GM23338 (cell line): ENCODE measurements around the gene SLIT1. TPM values are rescaled to one million over a fixed set of nuclear protein-coding genes. Genes with fewer than 3 reads are reported as not detected.

Experiments
- ATAC-seq: fragments of 200-7000 bp; cut with Tn5 transposase; 3 replicates; pipeline ENCODE4 v1.9.1; 2020
- DNase-seq: peaks from one replicate; pipeline ENCODE4 v3.0.0-alpha.2; 2015; ENCODE audit warnings: low spot score
- H2AFZ ChIP-seq: fragments of 200-600 bp; sonication (generic); 2 replicates; pipeline ENCODE4 v1.8.0; 2016; ENCODE audit warnings: antibody characterized with exemption, mild to moderate bottlenecking, moderate library complexity
- H3F3A ChIP-seq: fragments of 200-600 bp; sonication (generic); replicated peaks from 2 replicates; pipeline ENCODE4 v1.8.0; 2017; ENCODE audit warnings: antibody characterized with exemption, mixed run types, low read depth
- H3K27ac ChIP-seq: fragments of 200-600 bp; sonication (generic); 2 replicates; pipeline ENCODE4 v1.6.1; 2016; ENCODE audit warnings: low read depth
- H3K27me3 ChIP-seq: fragments of 200-600 bp; sonication (generic); 2 replicates; pipeline ENCODE4 v1.8.0; 2016; ENCODE audit warnings: mild to moderate bottlenecking, mixed run types, moderate library complexity; ENCODE audit not compliant: insufficient read depth
- H3K36me3 ChIP-seq: fragments of 200-600 bp; sonication (generic); 2 replicates; pipeline ENCODE4 v1.8.0; 2016; ENCODE audit warnings: mild to moderate bottlenecking; ENCODE audit not compliant: insufficient read depth
- H3K4me1 ChIP-seq: fragments of 200-600 bp; sonication (generic); 2 replicates; pipeline ENCODE4 v1.8.0; 2016; ENCODE audit warnings: mild to moderate bottlenecking, moderate library complexity; ENCODE audit not compliant: insufficient read depth
- H3K4me2 ChIP-seq: fragments of 200-600 bp; sonication (generic); 2 replicates; pipeline ENCODE4 v1.7.1; 2017; ENCODE audit warnings: mixed run types
- H3K4me3 ChIP-seq: fragments of 200-600 bp; sonication (generic); 2 replicates; pipeline ENCODE4 v1.6.1; 2016; ENCODE audit warnings: mixed run types
- H3K79me2 ChIP-seq: fragments of 200-600 bp; sonication (generic); replicated peaks from 2 replicates; pipeline ENCODE4 v1.8.0; 2017; ENCODE audit warnings: mild to moderate bottlenecking; ENCODE audit not compliant: insufficient read depth
- H3K9me2 ChIP-seq: fragments of 200-600 bp; sonication (generic); 2 replicates; pipeline ENCODE4 v1.8.0; 2017; ENCODE audit not compliant: insufficient read depth
- H4K20me1 ChIP-seq: fragments of 200-600 bp; sonication (generic); replicated peaks from 2 replicates; pipeline ENCODE4 v1.8.0; 2017; ENCODE audit warnings: mild to moderate bottlenecking; ENCODE audit not compliant: insufficient read depth
- H3K27ac Mint-ChIP-seq: 2 replicates; pipeline ENCODE4 v1.8.0; 2020; ENCODE audit warnings: inconsistent platforms, mild to moderate bottlenecking, moderate library complexity, mixed read lengths
- H3K27me3 Mint-ChIP-seq: 3 replicates; pipeline ENCODE4 v1.8.0; 2022; ENCODE audit warnings: low read depth, mild to moderate bottlenecking, moderate library complexity, mixed read lengths, inconsistent platforms; ENCODE audit not compliant: insufficient read depth, poor library complexity
- H3K36me3 Mint-ChIP-seq: 3 replicates; pipeline ENCODE4 v1.8.0; 2021; ENCODE audit warnings: low read depth, mild to moderate bottlenecking, inconsistent platforms, moderate library complexity, mixed read lengths
- H3K4me1 Mint-ChIP-seq: 3 replicates; pipeline ENCODE4 v1.8.0; 2020; ENCODE audit warnings: mild to moderate bottlenecking, inconsistent platforms, mixed read lengths
- H3K4me3 Mint-ChIP-seq: 3 replicates; pipeline ENCODE4 v1.8.0; 2021; ENCODE audit warnings: moderate library complexity, mild to moderate bottlenecking, inconsistent platforms, mixed read lengths
- H3K9me3 Mint-ChIP-seq: 3 replicates; pipeline ENCODE4 v1.8.0; 2020; ENCODE audit warnings: moderate library complexity, mild to moderate bottlenecking, inconsistent platforms, mixed read lengths
- CREB1 ChIP-seq: fragments of 250-450 bp; sonication (Bioruptor Pico); IDR thresholded peaks from 2 replicates; pipeline ENCODE4 v1.5.0; 2020; ENCODE audit warnings: low read depth, mild to moderate bottlenecking, moderate library complexity
- EZH2 ChIP-seq: fragments of 200-600 bp; sonication (generic); IDR thresholded peaks from one replicate; pipeline ENCODE4 v1.8.0; 2017; ENCODE audit warnings: antibody characterized with exemption, mild to moderate bottlenecking, low read depth; ENCODE audit not compliant: unreplicated experiment
- JUNB ChIP-seq: IDR thresholded peaks from one replicate; pipeline ENCODE4 v1.6.1; 2016; ENCODE audit warnings: antibody characterized with exemption; ENCODE audit not compliant: unreplicated experiment
- REST ChIP-seq: IDR thresholded peaks from one replicate; pipeline ENCODE4 v1.6.1; 2018; ENCODE audit warnings: antibody characterized with exemption; ENCODE audit not compliant: unreplicated experiment
- ZNF462 ChIP-seq: fragments of 250-450 bp; sonication (Bioruptor Pico); IDR thresholded peaks from 2 replicates; pipeline ENCODE4 v1.5.0; 2020; ENCODE audit warnings: mild to moderate bottlenecking, moderate library complexity
- polyA plus RNA-seq: library from polyadenylated mRNA; unstranded; fragments of >200 nt; fragmentation: Nextera tagmentation; extraction: Ambion mirVana; gene quantifications from 2 replicates; pipeline ENCODE4 v1.2.1, GENCODE V29; 2016
- total RNA-seq: library from RNA; depleted of rRNA; stranded (reverse); fragments of >200 nt; shearing (Covaris generic); gene quantifications from 2 replicates; pipeline ENCODE4 v1.2.3, GENCODE V29; 2014

Gene SLIT1
- total and polyA plus RNA-seq, 2 experiments from 2014 or later: 0.76 to 1.7 TPM

GRCh38 chr10:97230146-97230545, 44.4 kb upstream of the SLIT1 start:
- H3K27me3 ChIP-seq: no peaks in the 10 kb centered on the region
- Mint-ChIP-seq H3K27me3 (no peaks in the 10 kb centered on the region), H3K36me3 (no peaks in the 10 kb centered on the region; the same call in 2 of the 3 replicates), H3K4me1 (peaks cover 5% of the 10 kb centered on the region; the same call in 1 of the 3 replicates), H3K4me3 (no peak overlapping the region), H3K9me3 (no peaks in the 10 kb centered on the region), H3K27ac (no peak overlapping the region)
- no peaks in the 10 kb centered on the region; the same call in 1 of the 2 replicates for H4K20me1 ChIP-seq
- no peak overlapping the region for H3K4me2 ChIP-seq
- H3K4me3 ChIP-seq: no peak overlapping the region
- H3F3A ChIP-seq: no peaks in the 10 kb centered on the region
- DNase-seq: no peak
- no peak for TF ChIP-seq ZNF462
- no peak for TF ChIP-seq EZH2
- H3K79me2 ChIP-seq: no peaks in the 10 kb centered on the region
- ATAC-seq: no peak
- no peaks in the 10 kb centered on the region for H3K9me2 ChIP-seq
- H3K36me3 ChIP-seq: peaks cover 10% of the 10 kb centered on the region
- no peak overlapping the region for H3K27ac ChIP-seq
- H2AFZ ChIP-seq: no peak overlapping the region
- no peaks in the 10 kb centered on the region for H3K4me1 ChIP-seq

GRCh38 chr10:97229322-97230015, 43.7 kb upstream of the SLIT1 start:
- Histone ChIP-seq H3K27ac (no peak overlapping the region), H3F3A (no peaks in the 10 kb centered on the region), H3K79me2 (no peaks in the 10 kb centered on the region), H3K36me3 (peaks cover 10% of the 10 kb centered on the region), H3K4me1 (no peaks in the 10 kb centered on the region), H2AFZ (no peak overlapping the region), H3K4me2 (no peak overlapping the region), H4K20me1 (no peaks in the 10 kb centered on the region; the same call in 1 of the 2 replicates), H3K27me3 (no peaks in the 10 kb centered on the region), H3K4me3 (no peak overlapping the region), H3K9me2 (no peaks in the 10 kb centered on the region)
- ATAC-seq (no peak), DNase-seq (no peak)
- H3K9me3 Mint-ChIP-seq: no peaks in the 10 kb centered on the region
- no peak overlapping the region for H3K4me3 Mint-ChIP-seq
- H3K4me1 Mint-ChIP-seq: peaks cover 1% of the 10 kb centered on the region; the same call in 1 of the 3 replicates
- no peaks in the 10 kb centered on the region for H3K27me3 Mint-ChIP-seq
- no peaks in the 10 kb centered on the region; the same call in 2 of the 3 replicates for H3K36me3 Mint-ChIP-seq
- H3K27ac Mint-ChIP-seq: no peak overlapping the region
- TF ChIP-seq CREB1 (CRISPR knock-in tag): no peak
- TF ChIP-seq JUNB: no peak
- no peak for TF ChIP-seq EZH2
- TF ChIP-seq REST: no peak
